ENCODE results near the gene MOCOS. TPM values are rescaled to one million over a fixed set of nuclear protein-coding genes. Genes with fewer than 3 reads are reported as not detected.
"Not testable (repeated sequence)": the region's sequence is repeated elsewhere in the genome, so short reads cannot be mapped to it uniquely, and the experiment has no call there.

Gene MOCOS
- total RNA-seq, 2 experiments from 2014 or later, result not detected

DNA sequence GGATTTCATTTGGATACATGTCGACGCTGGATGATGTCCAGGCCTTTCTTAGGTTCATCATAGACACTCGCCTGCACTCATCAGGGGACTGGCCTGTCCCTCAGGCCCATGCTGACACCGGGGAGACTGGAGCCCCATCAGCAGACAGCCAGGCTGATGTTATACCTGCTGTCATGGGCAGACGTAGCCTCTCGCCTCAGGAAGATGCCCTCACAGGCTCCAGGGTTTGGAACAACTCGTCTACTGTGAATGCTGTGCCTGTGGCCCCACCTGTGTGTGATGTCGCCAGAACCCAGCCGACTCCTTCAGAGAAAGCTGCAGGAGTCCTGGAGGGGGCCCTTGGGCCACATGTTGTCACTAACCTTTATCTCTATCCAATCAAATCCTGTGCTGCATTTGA is 28.3 kb downstream of the MOCOS start:
- DNase-seq (ENCODE audit: low spot score), result no peak
- Histone ChIP-seq H3K4me3 (ENCODE audit: low read depth, low read length, poor library complexity, severe bottlenecking) (no peak overlapping the region), H3K9me2 (ENCODE audit: insufficient read depth, low read length) (no peaks in the 10 kb centered on the region), H3K36me3 (ENCODE audit: insufficient read depth, low read length) (no peaks in the 10 kb centered on the region), H4K20me1 (ENCODE audit: insufficient read depth, low read length) (no peaks in the 10 kb centered on the region), H3K27ac (ENCODE audit: low read depth, low read length, poor library complexity, severe bottlenecking) (no peak overlapping the region), H3K4me1 (ENCODE audit: insufficient read depth, low read length, poor library complexity, severe bottlenecking) (no peaks in the 10 kb centered on the region), H2AFZ (ENCODE audit: low read length) (no peak overlapping the region), H3K9me3 (ENCODE audit: low read length) (no peaks in the 10 kb centered on the region), H3K4me2 (ENCODE audit: low read length) (no peak overlapping the region), H3K79me2 (ENCODE audit: insufficient read depth, low read depth, low read length) (no peaks in the 10 kb centered on the region)
- TF ChIP-seq, protein P1, sequence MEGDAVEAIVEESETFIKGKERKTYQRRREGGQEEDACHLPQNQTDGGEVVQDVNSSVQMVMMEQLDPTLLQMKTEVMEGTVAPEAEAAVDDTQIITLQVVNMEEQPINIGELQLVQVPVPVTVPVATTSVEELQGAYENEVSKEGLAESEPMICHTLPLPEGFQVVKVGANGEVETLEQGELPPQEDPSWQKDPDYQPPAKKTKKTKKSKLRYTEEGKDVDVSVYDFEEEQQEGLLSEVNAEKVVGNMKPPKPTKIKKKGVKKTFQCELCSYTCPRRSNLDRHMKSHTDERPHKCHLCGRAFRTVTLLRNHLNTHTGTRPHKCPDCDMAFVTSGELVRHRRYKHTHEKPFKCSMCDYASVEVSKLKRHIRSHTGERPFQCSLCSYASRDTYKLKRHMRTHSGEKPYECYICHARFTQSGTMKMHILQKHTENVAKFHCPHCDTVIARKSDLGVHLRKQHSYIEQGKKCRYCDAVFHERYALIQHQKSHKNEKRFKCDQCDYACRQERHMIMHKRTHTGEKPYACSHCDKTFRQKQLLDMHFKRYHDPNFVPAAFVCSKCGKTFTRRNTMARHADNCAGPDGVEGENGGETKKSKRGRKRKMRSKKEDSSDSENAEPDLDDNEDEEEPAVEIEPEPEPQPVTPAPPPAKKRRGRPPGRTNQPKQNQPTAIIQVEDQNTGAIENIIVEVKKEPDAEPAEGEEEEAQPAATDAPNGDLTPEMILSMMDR (conservative IDR thresholded peaks at IDR 0.05; ENCODE audit: low read length), result no peak
- no peak for TF ChIP-seq EZH2phosphoT487 (IDR thresholded peaks at IDR 0.05; ENCODE audit: borderline replicate concordance, low read depth, low read length)
- POLR2A ChIA-PET, result no interaction called here
- CTCF ChIA-PET (ENCODE audit: unreplicated experiment), result no interaction called here
- intact Hi-C loops (cut with micrococcal nuclease; ENCODE audit: unreplicated experiment), result no loop called here
- no TSS peak for BruUV-seq (replicated peaks)

DNA sequence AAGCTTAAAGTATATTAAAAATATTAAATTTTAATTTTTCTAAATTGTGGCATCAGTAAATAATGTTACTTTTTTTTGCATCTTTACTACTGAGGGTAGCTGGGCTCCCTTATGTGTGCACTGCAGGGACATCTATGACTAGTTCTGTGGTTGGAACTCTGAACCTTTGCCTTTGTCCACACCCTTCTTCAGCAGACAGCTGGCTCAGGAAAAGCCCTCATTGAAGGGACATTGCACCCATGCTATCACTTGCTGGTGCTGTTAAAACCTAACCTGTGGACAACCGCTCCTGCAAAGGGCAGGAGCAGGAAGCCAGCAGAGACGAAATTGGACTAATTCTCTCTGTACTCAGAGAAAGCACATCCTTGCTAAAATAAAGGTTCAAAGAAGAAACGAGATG is 30.1 kb downstream of the MOCOS start:
- intact Hi-C loops (cut with micrococcal nuclease; ENCODE audit: unreplicated experiment), result no loop called here
- Histone ChIP-seq H3K9me3 (ENCODE audit: low read length) (no peaks in the 10 kb centered on the region), H4K20me1 (ENCODE audit: insufficient read depth, low read length) (no peaks in the 10 kb centered on the region), H2AFZ (ENCODE audit: low read length) (no peak overlapping the region), H3K9me2 (ENCODE audit: insufficient read depth, low read length) (no peaks in the 10 kb centered on the region), H3K4me1 (ENCODE audit: insufficient read depth, low read length, poor library complexity, severe bottlenecking) (no peaks in the 10 kb centered on the region), H3K27ac (ENCODE audit: low read depth, low read length, poor library complexity, severe bottlenecking) (no peak overlapping the region), H3K79me2 (ENCODE audit: insufficient read depth, low read depth, low read length) (no peaks in the 10 kb centered on the region), H3K4me3 (ENCODE audit: low read depth, low read length, poor library complexity, severe bottlenecking) (no peak overlapping the region), H3K36me3 (ENCODE audit: insufficient read depth, low read length) (no peaks in the 10 kb centered on the region), H3K4me2 (ENCODE audit: low read length) (no peak overlapping the region)
- BruUV-seq (replicated peaks), result no TSS peak
- POLR2A ChIA-PET, result interaction anchor here (0.6 kb wide), 3 partner anchors 59 to 739 kb away, joined by 3 read pairs; no protein-coding TSS in a partner anchor
- DNase-seq (ENCODE audit: low spot score), result no peak
- CTCF ChIA-PET (ENCODE audit: unreplicated experiment), result no interaction called here
- TF ChIP-seq, protein P1 (conservative IDR thresholded peaks at IDR 0.05; ENCODE audit: low read length), result no peak
- TF ChIP-seq EZH2phosphoT487 (IDR thresholded peaks at IDR 0.05; ENCODE audit: borderline replicate concordance, low read depth, low read length), result no peak

DNA sequence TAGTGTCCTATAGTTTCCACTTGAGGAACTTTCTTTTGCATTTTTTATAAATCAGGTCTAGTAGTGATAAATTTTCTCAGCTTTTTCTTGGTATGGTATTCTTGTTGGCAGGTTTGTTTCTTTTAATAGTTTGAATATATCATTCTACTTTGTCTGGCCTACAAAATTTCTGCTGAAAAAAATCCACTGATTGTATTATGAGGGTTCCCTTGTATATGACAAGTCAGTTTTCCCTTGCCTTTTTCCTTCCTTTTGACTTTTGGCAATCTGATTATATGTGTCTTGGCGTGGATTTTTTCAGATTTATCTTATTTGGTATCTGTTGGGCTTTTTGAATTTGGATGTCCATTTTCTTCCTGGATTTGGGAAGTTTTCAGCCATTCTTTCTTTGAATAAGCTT is 41.9 kb downstream of the MOCOS start:
- H3K9me3 ChIP-seq (ENCODE audit: low read length), result no peaks in the 10 kb centered on the region
- no peaks in the 10 kb centered on the region for H3K36me3 ChIP-seq (ENCODE audit: insufficient read depth, low read length)
- CTCF ChIA-PET (ENCODE audit: unreplicated experiment), result no interaction called here
- H3K4me2 ChIP-seq (ENCODE audit: low read length), result no peak overlapping the region
- no peak for TF ChIP-seq EZH2phosphoT487 (IDR thresholded peaks at IDR 0.05; ENCODE audit: borderline replicate concordance, low read depth, low read length)
- TF ChIP-seq, protein P1 (conservative IDR thresholded peaks at IDR 0.05; ENCODE audit: low read length), result no peak
- H4K20me1 ChIP-seq (ENCODE audit: insufficient read depth, low read length), result no peaks in the 10 kb centered on the region
- intact Hi-C loops (cut with micrococcal nuclease; ENCODE audit: unreplicated experiment), result no loop called here
- BruUV-seq (replicated peaks), result no TSS peak
- no peaks in the 10 kb centered on the region for H3K9me2 ChIP-seq (ENCODE audit: insufficient read depth, low read length)
- DNase-seq (ENCODE audit: low spot score), result no peak
- no peak overlapping the region for H3K4me3 ChIP-seq (ENCODE audit: low read depth, low read length, poor library complexity, severe bottlenecking)
- POLR2A ChIA-PET, result no interaction called here
- no peak overlapping the region for H2AFZ ChIP-seq (ENCODE audit: low read length)
- H3K27ac ChIP-seq (ENCODE audit: low read depth, low read length, poor library complexity, severe bottlenecking), result no peak overlapping the region
- no peaks in the 10 kb centered on the region for H3K4me1 ChIP-seq (ENCODE audit: insufficient read depth, low read length, poor library complexity, severe bottlenecking)
- H3K79me2 ChIP-seq (ENCODE audit: insufficient read depth, low read depth, low read length), result no peaks in the 10 kb centered on the region

DNA sequence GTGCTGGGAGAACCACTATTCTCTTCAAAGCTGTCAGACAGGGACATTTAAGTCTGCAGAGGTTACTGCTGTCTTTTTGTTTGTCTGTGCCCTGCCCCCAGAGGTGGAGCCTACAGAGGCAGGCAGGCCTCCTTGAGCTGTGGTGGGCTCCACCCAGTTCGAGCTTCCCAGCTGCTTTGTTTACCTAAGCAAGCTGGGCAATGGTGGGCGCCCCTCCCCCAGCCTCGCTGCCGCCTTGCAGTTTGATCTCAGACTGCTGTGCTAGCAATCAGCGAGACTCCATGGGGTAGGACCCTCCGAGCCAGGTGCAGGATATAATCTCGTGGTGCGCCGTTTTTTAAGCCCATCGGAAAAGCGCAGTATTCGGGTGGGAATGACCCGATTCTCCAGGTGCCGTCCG is 53.2 kb downstream of the MOCOS start:
- H3K27ac ChIP-seq (ENCODE audit: low read depth, low read length, poor library complexity, severe bottlenecking); H4K20me1 ChIP-seq (ENCODE audit: insufficient read depth, low read length); H3K79me2 ChIP-seq (ENCODE audit: insufficient read depth, low read depth, low read length); H2AFZ ChIP-seq (ENCODE audit: low read length); BruUV-seq (replicated peaks); CTCF ChIA-PET (ENCODE audit: unreplicated experiment); H3K4me1 ChIP-seq (ENCODE audit: insufficient read depth, low read length, poor library complexity, severe bottlenecking); H3K36me3 ChIP-seq (ENCODE audit: insufficient read depth, low read length); POLR2A ChIA-PET; intact Hi-C loops (cut with micrococcal nuclease; ENCODE audit: unreplicated experiment); H3K9me3 ChIP-seq (ENCODE audit: low read length); DNase-seq (ENCODE audit: low spot score); H3K9me2 ChIP-seq (ENCODE audit: insufficient read depth, low read length); H3K4me2 ChIP-seq (ENCODE audit: low read length); H3K4me3 ChIP-seq (ENCODE audit: low read depth, low read length, poor library complexity, severe bottlenecking): not testable (repeated sequence)
